Measurements from ENCODE around the gene HDDC2. TPM values are rescaled to one million over a fixed set of nuclear protein-coding genes. Genes with fewer than 3 reads are reported as not detected.

Gene HDDC2
- total and polyA plus RNA-seq, 11 donors = 70.2 to 170 (median 92.6) TPM

- Histone ChIP-seq H3K27me3 (no peaks in the 10 kb centered on the region), H3K27ac (peak overlapping the region in 2 of 12 donors; percentile 75 to 86), H3K9me3 (no peaks in the 10 kb centered on the region), H3K4me1 (peaks cover 0 to 26% (median 5%) of the 10 kb centered on the region in 12 donors), H3K36me3 (no peaks in the 10 kb centered on the region), H3K4me3 (no peak overlapping the region)
- 72 to 94% (median 75%) methylated on average over 2 of the region's 2 CpGs for WGBS, 4 donors
- ATAC-seq (no peak), DNase-seq (no peak)
- TF ChIP-seq CTCF (IDR thresholded peaks at IDR 0.05) (no peak), POLR2A (IDR thresholded peaks at IDR 0.05) (no peak)
- intact Hi-C loops (cut with DNase I) = loop anchor here in 1 of 10 donors (2.0 kb wide), 1 partner anchor 21 kb away; no protein-coding TSS in a partner anchor
Observed at GRCh38 chr6:125341460-125341859, 39.7 kb upstream of the HDDC2 start.

- H3K27ac ChIP-seq = peak overlapping the region in 10 of 12 donors; percentile 3 to 86 (median 56)
- intact Hi-C loops (cut with DNase I) = loop anchor here in 1 of 10 donors (2.0 kb wide), 1 partner anchor 22 kb away; no protein-coding TSS in a partner anchor
Observed at GRCh38 chr6:125340991-125341390, 39.2 kb upstream of the HDDC2 start.

GRCh38 chr6:125340175-125340835, 38.5 kb upstream of the HDDC2 start:
- peak in 4 of 5 donors; percentile 54 to 76 (median 59) for DNase-seq
- TF ChIP-seq CTCF (IDR thresholded peaks at IDR 0.05) (no peak), POLR2A (IDR thresholded peaks at IDR 0.05) (no peak)
- H3K27ac ChIP-seq = peak overlapping the region in 11 of 12 donors; percentile 3 to 86 (median 55)
- no peaks in the 10 kb centered on the region for H3K27me3 ChIP-seq
- peak; percentile 97 to 98 (median 98) for ATAC-seq
- 38 to 60% (median 43%) methylated on average over 3 of the region's 3 CpGs for WGBS, 4 donors
- peaks cover 0 to 22% (median 5%) of the 10 kb centered on the region in 12 donors for H3K4me1 ChIP-seq
- no peaks in the 10 kb centered on the region for H3K36me3 ChIP-seq
- no peak overlapping the region for H3K4me3 ChIP-seq
- intact Hi-C loops (cut with DNase I) = loop anchor here in 1 of 10 donors (2.0 kb wide), 1 partner anchor 22 kb away; no protein-coding TSS in a partner anchor
- no peaks in the 10 kb centered on the region for H3K9me3 ChIP-seq

More at GRCh38 chr6:125340991-125341390, 39.2 kb upstream of the HDDC2 start:
- Histone ChIP-seq H3K4me1 (peaks cover 0 to 24% (median 5%) of the 10 kb centered on the region in 12 donors), H3K36me3 (no peaks in the 10 kb centered on the region), H3K9me3 (no peaks in the 10 kb centered on the region), H3K4me3 (no peak overlapping the region), H3K27me3 (no peaks in the 10 kb centered on the region)
- ATAC-seq (no peak), DNase-seq (no peak)
- 74 to 92% (median 84%) methylated on average over 2 of the region's 2 CpGs for WGBS, 4 donors
- TF ChIP-seq POLR2A (IDR thresholded peaks at IDR 0.05) (no peak), CTCF (IDR thresholded peaks at IDR 0.05) (no peak)

GRCh38 chr6:125339653-125340052, 37.9 kb upstream of the HDDC2 start:
- TF ChIP-seq POLR2A (IDR thresholded peaks at IDR 0.05) = no peak
- no peak for TF ChIP-seq CTCF (IDR thresholded peaks at IDR 0.05)
- peak overlapping the region in 8 of 12 donors; percentile 42 to 86 (median 56) for H3K27ac ChIP-seq
- peaks cover 0 to 3% (median 0%) of the 10 kb centered on the region in 12 donors for H3K9me3 ChIP-seq
- no peaks in the 10 kb centered on the region for H3K27me3 ChIP-seq
- peaks cover 0 to 22% (median 5%) of the 10 kb centered on the region in 12 donors for H3K4me1 ChIP-seq
- H3K36me3 ChIP-seq = peaks cover 0 to under 1% (median 0%) of the 10 kb centered on the region in 9 donors
- ATAC-seq = no peak
- no peak for DNase-seq
- no peak overlapping the region for H3K4me3 ChIP-seq
- intact Hi-C loops (cut with DNase I) = loop anchor here in 1 of 10 donors (2.0 kb wide), 1 partner anchor 23 kb away; no protein-coding TSS in a partner anchor
- whole genome bisulfite sequencing, 4 donors = 28 to 38% (median 31%) methylated on average over 1 of the region's 1 CpG

Data from heart left ventricle (tissue), 16 donors.